ENCODE measurements around the gene COL12A1. TPM values are rescaled to one million over a fixed set of nuclear protein-coding genes. Genes with fewer than 3 reads are reported as not detected.

COL12A1 gene
- total RNA-seq, 1 experiment from 2014 or later = 10.4 TPM

- Histone ChIP-seq H3K27me3 (ENCODE audit: control insufficient read depth, insufficient read depth, low read length) (no peaks in the 10 kb centered on the region), H3K4me3 (ENCODE audit: low read depth in 2 of 2, low read length in 2 of 2) (no peak overlapping the region), H3K9me3 (ENCODE audit: control insufficient read depth, insufficient read depth, low read depth, low read length) (no peaks in the 10 kb centered on the region), H3K4me1 (ENCODE audit: control insufficient read depth, insufficient read depth, low read length) (no peaks in the 10 kb centered on the region), H3K27ac (ENCODE audit: low read length) (no peak overlapping the region), H3K36me3 (ENCODE audit: control insufficient read depth, insufficient read depth, low read length) (no peaks in the 10 kb centered on the region)
- ATAC-seq (no peak), DNase-seq (ENCODE audit: low read depth, low spot score) (no peak)
- intact Hi-C loops (cut with micrococcal nuclease; ENCODE audit: unreplicated experiment) (no loop called here), in situ Hi-C loops (cut with HindIII; ENCODE audit: low pct_unique_long_range_greater_than_20kb, low sequenced_read_pairs) (no loop called here)
- ChIA-PET CTCF (no interaction called here), POLR2A (no interaction called here)
- BruUV-seq (replicated peaks) = no TSS peak
- TF ChIP-seq TCF7L2 (IDR thresholded peaks at IDR 0.05; ENCODE audit: low read depth, low read length) (no peak), REST (IDR thresholded peaks at IDR 0.05; ENCODE audit: insufficient read depth in 1 of 2, low read depth in 2 of 2, low read length in 1 of 2) (no peak), CTCF (IDR thresholded peaks at IDR 0.05) (no peak), SIN3A (IDR thresholded peaks at IDR 0.05; ENCODE audit: borderline replicate concordance, insufficient read depth, low read depth, low read length) (no peak), POLR2AphosphoS5 (IDR thresholded peaks at IDR 0.05; ENCODE audit: low read depth, low read length) (no peak)
Measured at GRCh38 chr6:75143191-75143590, 62.7 kb downstream of the COL12A1 start.

- Histone ChIP-seq H3K27ac (ENCODE audit: low read length) (no peak overlapping the region), H3K9me3 (ENCODE audit: control insufficient read depth, insufficient read depth, low read depth, low read length) (no peaks in the 10 kb centered on the region), H3K4me1 (ENCODE audit: control insufficient read depth, insufficient read depth, low read length) (no peaks in the 10 kb centered on the region), H3K36me3 (ENCODE audit: control insufficient read depth, insufficient read depth, low read length) (no peaks in the 10 kb centered on the region), H3K4me3 (ENCODE audit: low read depth in 2 of 2, low read length in 2 of 2) (no peak overlapping the region), H3K27me3 (ENCODE audit: control insufficient read depth, insufficient read depth, low read length) (no peaks in the 10 kb centered on the region)
- ChIA-PET CTCF (no interaction called here), POLR2A (no interaction called here)
- in situ Hi-C loops (cut with HindIII; ENCODE audit: low pct_unique_long_range_greater_than_20kb, low sequenced_read_pairs) = no loop called here
- no TSS peak for BruUV-seq (replicated peaks)
- TF ChIP-seq REST (IDR thresholded peaks at IDR 0.05; ENCODE audit: insufficient read depth in 1 of 2, low read depth in 2 of 2, low read length in 1 of 2) = no peak
- no peak for TF ChIP-seq SIN3A (IDR thresholded peaks at IDR 0.05; ENCODE audit: borderline replicate concordance, insufficient read depth, low read depth, low read length)
- TF ChIP-seq TCF7L2 (IDR thresholded peaks at IDR 0.05; ENCODE audit: low read depth, low read length) = no peak
- TF ChIP-seq POLR2AphosphoS5 (IDR thresholded peaks at IDR 0.05; ENCODE audit: low read depth, low read length) = no peak
- no peak for TF ChIP-seq CTCF (IDR thresholded peaks at IDR 0.05)
- no peak for DNase-seq (ENCODE audit: low read depth, low spot score)
- no peak for ATAC-seq
- intact Hi-C loops (cut with micrococcal nuclease; ENCODE audit: unreplicated experiment) = no loop called here
Measured at GRCh38 chr6:75142721-75143120, 63.1 kb downstream of the COL12A1 start.

Measured in Panc1 (cell line).